Spinal cord (tissue), 10 donors: Measurements from ENCODE around the gene DNAL1. TPM values are rescaled to one million over a fixed set of nuclear protein-coding genes. Genes with fewer than 3 reads are reported as not detected.

Experiments
- DNase-seq, 6 donors: peaks; one replicate each; pipeline versions ENCODE4 v3.0.0 to v3.0.0-alpha.2; 2013 to 2015; ENCODE audit warnings: low spot score in 6 of 6, low read depth in 4 of 6
- H3K27ac ChIP-seq: one replicate; pipeline ENCODE4 v1.5.1; 2013; ENCODE audit warnings: low read depth, low read length, control low read depth
- H3K27me3 ChIP-seq: one replicate; pipeline ENCODE4 v1.6.1; 2013; ENCODE audit warnings: low read length; ENCODE audit not compliant: control insufficient read depth, insufficient read depth
- H3K36me3 ChIP-seq: one replicate; pipeline ENCODE4 v1.6.1; 2013; ENCODE audit warnings: low read length; ENCODE audit not compliant: control insufficient read depth, insufficient read depth
- H3K4me1 ChIP-seq: one replicate; pipeline ENCODE4 v1.6.1; 2013; ENCODE audit warnings: low read length; ENCODE audit not compliant: control insufficient read depth, insufficient read depth
- H3K4me3 ChIP-seq: one replicate; pipeline ENCODE4 v1.5.1; 2013; ENCODE audit warnings: low read depth, low read length, control low read depth
- H3K9me3 ChIP-seq: one replicate; pipeline ENCODE4 v1.6.1; 2013; ENCODE audit warnings: low read length; ENCODE audit not compliant: control insufficient read depth, insufficient read depth
- WGBS: methylation state at CpG from one replicate; pipeline ENCODE4 v1.1.5; 2013; ENCODE audit warnings: missing lambda C conversion rate; ENCODE audit not compliant: insufficient coverage; 5-methylcytosine and 5-hydroxymethylcytosine counted together
- polyA plus RNA-seq, 2 donors: library from polyadenylated mRNA; unstranded; fragments of 120-200 nt; gene quantifications; one replicate each; pipeline ENCODE4 v1.2.1, GENCODE V29; 2013; ENCODE audit not compliant: insufficient read length in 2 of 2
- total RNA-seq, 2 donors: library from RNA; depleted of rRNA in 1 of 2; stranded (reverse); fragments of 120-200 nt in 1 of 2; fragments of >200 nt in 1 of 2; gene quantifications; one replicate each; pipeline versions ENCODE4 v1.2.3 to v1.2.4, GENCODE V29; 2013 to 2014
- donor health status: healthy.

The DNAL1 gene
- total and polyA plus RNA-seq, 4 donors = 15.4 to 26.0 (median 20.2) TPM

- no peaks in the 10 kb centered on the region for H3K27me3 ChIP-seq
- no peaks in the 10 kb centered on the region for H3K9me3 ChIP-seq
- DNase-seq = no peak
- H3K4me3 ChIP-seq = no peak overlapping the region
- H3K36me3 ChIP-seq = peaks cover 41% of the 10 kb centered on the region
- H3K27ac ChIP-seq = peak overlapping the region; percentile 92
- H3K4me1 ChIP-seq = peaks cover 61% of the 10 kb centered on the region
- WGBS = 73% methylated on average over 12 of the region's 12 CpGs
Measured at GRCh38 chr14:73739899-73740617, 95.3 kb downstream of the DNAL1 start.

GRCh38 chr14:73740618-73741326 is 96.0 kb downstream of the DNAL1 start:
- WGBS = 58% methylated on average over 7 of the region's 9 CpGs
- H3K27ac ChIP-seq = peak overlapping the region; percentile 92
- H3K27me3 ChIP-seq = no peaks in the 10 kb centered on the region
- no peaks in the 10 kb centered on the region for H3K9me3 ChIP-seq
- DNase-seq = no peak
- no peak overlapping the region for H3K4me3 ChIP-seq
- H3K4me1 ChIP-seq = peaks cover 68% of the 10 kb centered on the region
- peaks cover 41% of the 10 kb centered on the region for H3K36me3 ChIP-seq

GRCh38 chr14:73741386-73741875 is 96.6 kb downstream of the DNAL1 start:
- H3K4me1 ChIP-seq = peaks cover 74% of the 10 kb centered on the region
- 16% methylated on average over 7 of the region's 12 CpGs for WGBS
- H3K27me3 ChIP-seq = no peaks in the 10 kb centered on the region
- peaks cover 41% of the 10 kb centered on the region for H3K36me3 ChIP-seq
- H3K4me3 ChIP-seq = no peak overlapping the region
- no peaks in the 10 kb centered on the region for H3K9me3 ChIP-seq
- DNase-seq = peak in 2 of 6 donors; percentile 83 to 88
- H3K27ac ChIP-seq = peak overlapping the region; percentile 92

- DNase-seq = peak in 2 of 6 donors; percentile 88 to 91
- Histone ChIP-seq H3K4me3 (no peak overlapping the region), H3K27me3 (no peaks in the 10 kb centered on the region), H3K9me3 (no peaks in the 10 kb centered on the region), H3K36me3 (peaks cover 37% of the 10 kb centered on the region), H3K27ac (peak overlapping the region; percentile 92), H3K4me1 (peaks cover 80% of the 10 kb centered on the region)
- WGBS = 18% methylated on average over 16 of the region's 17 CpGs
Measured at GRCh38 chr14:73741876-73742519, 97.2 kb downstream of the DNAL1 start.

- H3K4me3 ChIP-seq = no peak overlapping the region
- WGBS = 80% methylated on average over 4 of the region's 6 CpGs
- DNase-seq = no peak
Measured at GRCh38 chr14:73742520-73743238, 97.9 kb downstream of the DNAL1 start.

GRCh38 chr14:73743431-73743931 is 98.7 kb downstream of the DNAL1 start:
- H3K27me3 ChIP-seq = no peaks in the 10 kb centered on the region
- H3K9me3 ChIP-seq = no peaks in the 10 kb centered on the region
- 56% methylated on average over 7 of the region's 11 CpGs for WGBS
- DNase-seq = no peak
- peak overlapping the region; percentile 53 for H3K27ac ChIP-seq
- H3K36me3 ChIP-seq = peaks cover 24% of the 10 kb centered on the region
- no peak overlapping the region for H3K4me3 ChIP-seq
- peaks cover 82% of the 10 kb centered on the region for H3K4me1 ChIP-seq

More at GRCh38 chr14:73742520-73743238, 97.9 kb downstream of the DNAL1 start:
- Histone ChIP-seq H3K27me3 (no peaks in the 10 kb centered on the region), H3K4me1 (peaks cover 82% of the 10 kb centered on the region), H3K9me3 (no peaks in the 10 kb centered on the region), H3K27ac (peak overlapping the region; percentile 92), H3K36me3 (peaks cover 32% of the 10 kb centered on the region)

- Histone ChIP-seq H3K36me3 (peaks cover 16% of the 10 kb centered on the region), H3K4me3 (no peak overlapping the region), H3K27me3 (no peaks in the 10 kb centered on the region), H3K4me1 (peaks cover 82% of the 10 kb centered on the region), H3K9me3 (no peaks in the 10 kb centered on the region), H3K27ac (no peak overlapping the region)
- 70% methylated on average over 7 of the region's 7 CpGs for WGBS
- DNase-seq = no peak
Measured at GRCh38 chr14:73744175-73744867, 99.5 kb downstream of the DNAL1 start.

- Histone ChIP-seq H3K27ac (no peak overlapping the region), H3K4me1 (peaks cover 78% of the 10 kb centered on the region), H3K36me3 (peaks cover 9% of the 10 kb centered on the region), H3K9me3 (no peaks in the 10 kb centered on the region), H3K27me3 (no peaks in the 10 kb centered on the region), H3K4me3 (no peak overlapping the region)
- DNase-seq = no peak
- 95% methylated on average over 6 of the region's 6 CpGs for WGBS
Measured at GRCh38 chr14:73744874-73745529, 100.2 kb downstream of the DNAL1 start.
